Measurements from ENCODE around the gene JADE2.
A peak's percentile ranks its signal among the peaks of the same experiment; 100 is the strongest.

Gene JADE2

DNA sequence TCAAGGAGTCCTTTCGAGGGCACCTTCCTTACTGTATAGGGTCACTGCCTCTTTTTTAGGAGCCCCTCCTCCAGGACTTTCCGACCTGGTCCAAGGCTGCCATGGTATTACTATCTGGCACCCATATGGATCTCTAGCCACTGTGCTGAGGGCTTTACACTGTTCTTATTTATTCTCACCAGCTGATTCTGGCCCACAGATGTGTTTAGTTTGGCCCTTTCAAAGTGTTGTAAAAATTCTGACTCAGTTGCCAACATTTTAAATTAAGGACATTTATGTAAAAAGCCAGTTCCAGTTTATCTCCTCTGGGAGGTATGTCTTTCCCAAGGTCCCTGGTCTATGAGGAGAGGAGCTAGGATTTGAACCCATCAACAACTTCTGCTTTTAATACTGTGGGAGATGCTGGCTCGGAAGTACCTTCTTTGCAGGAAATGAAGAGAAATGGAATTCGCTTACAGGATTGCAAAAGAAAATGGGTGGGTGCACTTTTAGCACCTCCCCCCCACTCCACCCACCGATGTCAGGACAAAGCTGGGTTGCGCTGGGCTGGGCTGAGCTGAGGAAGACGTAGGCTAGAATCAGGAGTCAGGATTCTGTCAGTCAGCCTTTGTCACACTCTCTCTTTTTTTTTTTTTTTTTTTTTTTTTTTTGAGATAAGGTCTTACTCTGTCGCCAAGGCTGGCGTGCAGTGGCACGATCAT, 7.8 kb downstream of the JADE2 start:
- H3K4me1 ChIP-seq (ENCODE audit: control insufficient read depth in 1 of 2, insufficient read depth in 1 of 2, low read depth in 1 of 2, low read length in 1 of 2), result peaks cover 0 to 4% of the 10 kb centered on the region in 2 experiments
- peaks cover 14% of the 10 kb centered on the region for H3K36me3 ChIP-seq
- no peaks in the 10 kb centered on the region for H3K27me3 ChIP-seq
- H3K4me3 ChIP-seq (ENCODE audit: low read depth in 1 of 2, low read length in 1 of 2), result no peak overlapping the region
- peak overlapping the region; percentile 11 for H3K27ac ChIP-seq
- TF ChIP-seq, protein P1, sequence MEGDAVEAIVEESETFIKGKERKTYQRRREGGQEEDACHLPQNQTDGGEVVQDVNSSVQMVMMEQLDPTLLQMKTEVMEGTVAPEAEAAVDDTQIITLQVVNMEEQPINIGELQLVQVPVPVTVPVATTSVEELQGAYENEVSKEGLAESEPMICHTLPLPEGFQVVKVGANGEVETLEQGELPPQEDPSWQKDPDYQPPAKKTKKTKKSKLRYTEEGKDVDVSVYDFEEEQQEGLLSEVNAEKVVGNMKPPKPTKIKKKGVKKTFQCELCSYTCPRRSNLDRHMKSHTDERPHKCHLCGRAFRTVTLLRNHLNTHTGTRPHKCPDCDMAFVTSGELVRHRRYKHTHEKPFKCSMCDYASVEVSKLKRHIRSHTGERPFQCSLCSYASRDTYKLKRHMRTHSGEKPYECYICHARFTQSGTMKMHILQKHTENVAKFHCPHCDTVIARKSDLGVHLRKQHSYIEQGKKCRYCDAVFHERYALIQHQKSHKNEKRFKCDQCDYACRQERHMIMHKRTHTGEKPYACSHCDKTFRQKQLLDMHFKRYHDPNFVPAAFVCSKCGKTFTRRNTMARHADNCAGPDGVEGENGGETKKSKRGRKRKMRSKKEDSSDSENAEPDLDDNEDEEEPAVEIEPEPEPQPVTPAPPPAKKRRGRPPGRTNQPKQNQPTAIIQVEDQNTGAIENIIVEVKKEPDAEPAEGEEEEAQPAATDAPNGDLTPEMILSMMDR (IDR thresholded peaks at IDR 0.05), result no peak
- H3K9me3 ChIP-seq, result no peaks in the 10 kb centered on the region

DNA sequence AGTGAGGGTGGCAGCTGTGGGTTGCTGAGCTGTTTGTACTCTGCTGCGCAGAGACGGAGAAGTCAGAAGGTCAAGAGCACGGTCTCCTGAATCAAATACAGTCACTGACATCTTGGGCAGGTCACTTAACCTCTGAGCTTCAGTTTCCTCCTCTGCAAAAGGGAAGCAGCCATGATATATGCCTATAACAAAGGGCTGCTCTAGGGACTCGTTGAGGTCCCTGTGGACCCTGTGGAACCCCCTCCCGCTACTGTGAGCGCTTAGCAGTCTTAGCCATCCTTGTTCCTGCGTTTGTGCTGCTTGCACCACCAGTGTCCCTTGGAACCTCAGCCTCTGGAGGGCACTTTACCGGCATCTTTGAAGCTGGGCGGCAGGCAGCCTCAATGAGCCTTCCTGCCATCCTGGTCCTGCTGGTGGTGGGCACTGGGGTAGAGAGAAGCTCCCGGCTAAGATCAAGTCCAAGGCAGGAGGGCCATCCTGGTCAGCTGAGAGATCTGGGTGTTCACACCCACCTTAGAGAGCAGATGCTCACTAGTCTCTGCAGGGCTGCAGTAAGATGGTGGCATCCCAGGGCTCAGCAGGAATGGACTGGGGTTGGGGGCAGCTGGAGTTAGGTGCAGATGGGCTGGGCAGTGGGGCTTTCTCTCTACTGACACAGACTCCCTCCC, 8.7 kb downstream of the JADE2 start:
- Histone ChIP-seq H3K4me1 (ENCODE audit: control insufficient read depth in 1 of 2, insufficient read depth in 1 of 2, low read depth in 1 of 2, low read length in 1 of 2) (peaks cover 0 to 4% of the 10 kb centered on the region in 2 experiments), H3K27ac (no peak overlapping the region), H3K36me3 (peaks cover 18% of the 10 kb centered on the region), H3K9me3 (no peaks in the 10 kb centered on the region), H3K27me3 (no peaks in the 10 kb centered on the region), H3K4me3 (ENCODE audit: low read depth in 1 of 2, low read length in 1 of 2) (no peak overlapping the region)
- TF ChIP-seq, protein P1 (IDR thresholded peaks at IDR 0.05), result no peak

DNA sequence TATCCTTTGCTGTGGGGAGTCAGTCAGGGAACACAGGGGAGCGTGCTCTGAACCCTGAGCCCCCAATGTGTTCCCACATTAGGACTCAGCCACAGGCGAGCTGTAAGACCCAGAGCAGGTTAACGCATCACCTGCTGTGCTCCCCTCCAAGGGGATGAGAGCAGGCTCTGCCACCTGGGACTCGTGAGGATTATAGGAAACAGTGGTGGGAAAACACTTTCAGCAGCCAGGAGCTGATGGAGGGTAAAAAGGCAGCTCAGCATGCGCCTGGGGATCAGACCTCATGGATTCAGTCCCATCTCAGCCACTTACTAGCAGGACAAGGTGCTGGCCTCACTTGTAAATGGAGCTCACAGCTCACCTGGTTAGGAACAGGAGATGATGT, 9.2 kb downstream of the JADE2 start:
- Histone ChIP-seq H3K27me3 (no peaks in the 10 kb centered on the region), H3K9me3 (no peaks in the 10 kb centered on the region), H3K36me3 (peaks cover 22% of the 10 kb centered on the region), H3K27ac (no peak overlapping the region), H3K4me1 (ENCODE audit: control insufficient read depth in 1 of 2, insufficient read depth in 1 of 2, low read depth in 1 of 2, low read length in 1 of 2) (peaks cover 0 to 4% of the 10 kb centered on the region in 2 experiments), H3K4me3 (ENCODE audit: low read depth in 1 of 2, low read length in 1 of 2) (no peak overlapping the region)
- TF ChIP-seq, protein P1 (IDR thresholded peaks at IDR 0.05), result no peak

DNA sequence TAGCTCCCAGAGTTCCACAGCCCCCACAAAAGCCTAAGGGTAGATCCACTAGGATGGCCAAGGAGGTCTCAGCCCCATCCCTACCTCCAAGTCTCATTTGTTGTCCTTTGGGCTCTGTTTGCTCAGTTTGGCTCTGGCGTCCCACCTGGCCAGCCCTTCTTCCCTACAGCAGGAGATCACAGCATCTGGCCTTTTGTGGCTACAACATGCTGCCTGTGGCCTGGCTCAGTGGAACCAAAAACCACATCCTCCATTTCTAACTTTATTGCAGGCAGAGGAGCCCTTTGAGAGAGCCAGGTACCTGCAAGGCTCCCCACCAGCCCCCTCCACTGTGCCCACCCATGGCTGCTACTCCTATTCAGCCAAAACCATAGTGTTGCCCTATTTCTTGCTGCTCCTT, 11.4 kb downstream of the JADE2 start:
- peaks cover 35% of the 10 kb centered on the region for H3K36me3 ChIP-seq
- H3K4me1 ChIP-seq (ENCODE audit: control insufficient read depth in 1 of 2, insufficient read depth in 1 of 2, low read depth in 1 of 2, low read length in 1 of 2), result peaks cover 0 to 4% of the 10 kb centered on the region in 2 experiments

DNA sequence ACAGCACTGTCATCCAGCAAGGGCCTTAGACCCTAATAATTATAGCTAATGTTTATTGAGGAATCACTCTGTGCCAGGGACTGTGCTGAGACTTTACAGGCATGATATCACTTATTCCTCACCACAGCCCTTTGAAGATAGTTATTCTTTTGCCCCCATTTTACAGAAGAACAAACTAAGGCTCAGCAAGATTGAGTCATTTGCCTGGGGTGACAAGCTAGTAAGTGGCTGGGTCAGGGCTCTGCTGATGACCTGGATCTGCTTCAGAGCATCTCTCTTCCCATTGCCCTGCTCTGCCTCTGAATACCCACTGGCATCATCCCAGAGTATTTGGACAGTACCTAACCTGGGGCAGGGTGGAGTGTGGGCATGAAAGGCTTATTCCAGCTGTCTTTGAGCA, 11.8 kb downstream of the JADE2 start:
- Histone ChIP-seq H3K9me3 (no peaks in the 10 kb centered on the region), H3K4me1 (ENCODE audit: control insufficient read depth in 1 of 2, insufficient read depth in 1 of 2, low read depth in 1 of 2, low read length in 1 of 2) (peaks cover 0 to 4% of the 10 kb centered on the region in 2 experiments), H3K27ac (no peak overlapping the region), H3K27me3 (no peaks in the 10 kb centered on the region), H3K36me3 (peaks cover 35% of the 10 kb centered on the region), H3K4me3 (ENCODE audit: low read depth in 1 of 2, low read length in 1 of 2) (no peak overlapping the region)
- TF ChIP-seq, protein P1 (IDR thresholded peaks at IDR 0.05), result no peak

More for the DNA sequence above, 11.4 kb downstream of the JADE2 start:
- TF ChIP-seq, protein P1 (IDR thresholded peaks at IDR 0.05), result no peak
- Histone ChIP-seq H3K27me3 (no peaks in the 10 kb centered on the region), H3K27ac (no peak overlapping the region), H3K4me3 (ENCODE audit: low read depth in 1 of 2, low read length in 1 of 2) (no peak overlapping the region), H3K9me3 (no peaks in the 10 kb centered on the region)

Measured in neutrophil (primary cell).